Ishikawa (cell line): Measurements from ENCODE around the gene CRCP.

Experiments
- CREB1 ChIP-seq: IDR thresholded peaks from 2 replicates; pipeline ENCODE4 v1.6.1; 2012; ENCODE audit warnings: low read depth
- FOXM1 ChIP-seq: IDR thresholded peaks from 2 replicates; pipeline ENCODE4 v1.6.1; 2012; ENCODE audit warnings: low read depth, borderline replicate concordance
- MAX ChIP-seq: IDR thresholded peaks from 2 replicates; pipeline ENCODE4 v1.6.1; 2012
- TAF1 ChIP-seq: IDR thresholded peaks from 2 replicates; pipeline ENCODE4 v1.6.1; 2012; ENCODE audit warnings: low read depth, mild to moderate bottlenecking
- USF1 ChIP-seq: IDR thresholded peaks from 2 replicates; pipeline ENCODE4 v1.6.1; 2012

- TF ChIP-seq CREB1 (no peak), MAX (no peak), USF1 (no peak), TAF1 (no peak), FOXM1 (no peak)
Observed at GRCh38 chr7:66173856-66174255, 59.2 kb downstream of the CRCP start.
